GM18858 (cell line): ENCODE results near the gene LRRC36.

Experiments used
- ATAC-seq: cut with Tn5 transposase; IDR thresholded peaks from one replicate; pipeline ENCODE4 v1.9.1; 2021; ENCODE audit not compliant: unreplicated experiment

The LRRC36 gene

GRCh38 chr16:67291461-67291860 is 35.2 kb upstream of the LRRC36 start:
- ATAC-seq, result no peak

DNA sequence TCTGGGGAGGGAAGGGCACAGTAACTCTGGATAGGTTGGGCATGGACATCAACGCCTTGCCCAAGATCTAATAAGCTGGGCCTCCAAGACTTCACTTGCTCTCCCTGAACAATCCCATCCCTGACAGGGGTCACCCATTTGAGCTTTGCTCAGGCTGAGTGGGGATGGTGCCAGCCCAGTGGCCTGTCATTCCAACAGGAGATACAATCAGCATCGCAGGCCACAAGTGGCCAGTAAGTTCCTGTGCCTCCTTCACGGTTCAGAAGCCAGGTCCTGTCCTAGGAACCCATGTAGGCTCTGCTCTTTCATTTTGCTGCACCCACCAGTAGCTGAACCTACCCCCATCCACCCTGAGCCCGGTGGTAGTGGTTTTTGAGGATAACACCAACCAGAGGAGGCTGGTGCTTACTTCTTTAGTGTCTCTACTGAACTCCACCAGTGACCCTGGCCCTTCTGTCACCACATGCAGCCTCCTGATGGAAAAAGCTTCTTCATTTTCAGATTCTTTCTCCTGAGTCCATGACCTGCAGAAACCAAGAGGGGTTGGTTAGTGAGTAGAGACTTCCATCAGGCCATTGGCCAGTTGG is 32.4 kb upstream of the LRRC36 start:
- no peak for ATAC-seq

- no peak for ATAC-seq
These were observed 31.7 kb upstream of the LRRC36 start for GRCh38 chr16:67294938-67295361.

DNA sequence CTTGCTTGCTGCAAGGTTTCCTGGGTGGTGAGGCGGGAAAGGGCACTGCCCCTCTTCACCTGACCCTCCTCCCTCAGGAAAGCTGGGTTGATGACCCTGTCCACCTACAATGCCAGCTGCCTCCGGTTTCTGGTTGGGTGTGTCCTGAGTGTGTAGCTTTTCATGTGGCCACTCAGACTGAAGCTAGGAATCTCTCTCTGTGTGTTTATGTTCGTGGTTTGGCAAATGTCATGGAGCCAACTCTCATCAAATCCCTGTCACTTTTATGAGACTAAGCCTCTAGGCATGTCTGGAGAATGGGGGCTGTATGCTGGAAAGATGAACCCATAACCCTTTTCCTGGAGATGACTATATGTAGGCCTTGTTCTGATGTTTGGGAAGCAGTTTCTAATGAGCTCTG is 30.2 kb upstream of the LRRC36 start:
- ATAC-seq, result no peak

GRCh38 chr16:67298277-67298676 is 28.3 kb upstream of the LRRC36 start:
- ATAC-seq, result no peak

DNA sequence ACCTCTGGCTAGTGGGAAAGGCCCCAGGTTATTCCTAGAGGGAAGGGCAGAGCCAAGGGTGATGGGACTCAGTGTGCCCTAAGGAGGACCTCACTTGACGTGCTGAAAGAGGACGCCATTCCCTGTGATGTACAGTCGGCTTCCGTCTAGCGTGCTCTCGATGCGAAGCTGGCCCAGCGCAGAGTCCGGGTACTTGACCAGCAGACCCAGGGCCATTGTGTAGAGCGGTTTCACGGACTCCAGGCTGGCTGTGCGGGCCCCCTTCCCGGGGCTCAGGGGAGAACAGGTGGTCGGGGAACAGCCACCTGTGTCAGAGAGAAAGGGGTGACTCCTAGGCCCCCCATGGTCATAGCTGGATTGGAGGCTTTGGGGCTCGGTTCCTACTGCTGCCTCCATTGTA is 27.3 kb upstream of the LRRC36 start:
- ATAC-seq, result no peak

DNA sequence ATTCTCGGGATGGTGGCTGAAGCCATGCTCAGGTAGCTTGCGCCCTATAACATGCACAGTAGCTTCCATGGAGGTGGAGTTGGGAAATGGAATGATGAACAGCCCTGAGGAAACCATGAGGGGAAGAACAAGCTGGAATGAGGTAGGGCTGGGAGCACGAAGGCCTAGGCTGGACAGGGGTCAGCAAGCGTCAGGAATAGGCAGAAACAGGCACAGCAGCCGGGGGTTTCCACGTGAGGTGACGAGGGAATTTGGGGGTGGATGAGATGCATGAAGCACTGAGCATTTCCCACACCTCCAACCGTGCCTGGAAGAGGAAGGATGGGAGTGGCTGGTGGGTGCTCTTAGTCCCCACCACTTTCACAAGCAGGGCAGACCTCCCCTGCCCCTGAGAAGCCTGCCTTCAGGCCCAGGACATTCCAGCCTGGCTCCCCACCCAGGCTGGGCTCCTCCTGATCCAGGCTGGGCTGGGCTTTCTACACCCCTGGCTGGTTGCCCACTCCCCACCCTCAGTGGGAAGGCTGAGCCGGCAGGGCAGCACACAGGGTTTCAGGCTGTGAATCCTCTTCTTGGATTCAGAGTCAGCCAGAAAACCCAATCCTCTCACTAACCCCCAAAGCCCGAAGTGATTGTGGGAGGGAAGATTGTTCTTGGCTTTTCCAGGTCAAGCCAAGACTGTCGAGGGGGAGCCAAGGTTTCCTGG is 25.4 kb upstream of the LRRC36 start:
- ATAC-seq, result no peak

GRCh38 chr16:67302076-67302475 is 24.5 kb upstream of the LRRC36 start:
- no peak for ATAC-seq

DNA sequence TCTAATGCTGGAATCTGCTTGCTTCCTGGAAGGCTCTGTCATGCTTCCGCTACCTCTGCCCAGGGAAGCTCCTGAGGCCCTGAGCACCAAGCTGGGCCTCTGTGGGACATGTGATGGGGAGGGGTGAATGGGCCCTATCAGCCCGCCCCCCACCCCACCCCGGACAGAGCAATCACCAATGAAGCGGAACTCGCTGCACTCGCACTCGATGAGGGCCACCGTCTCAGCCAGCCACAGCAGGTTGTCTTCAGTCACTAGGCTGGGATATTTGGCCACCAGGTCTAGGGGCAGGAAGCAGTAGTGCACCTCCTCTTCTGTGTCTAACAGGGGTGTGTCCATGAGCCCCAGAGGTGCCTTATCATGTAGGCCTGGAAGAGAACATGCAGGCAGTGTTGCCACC is 23.6 kb upstream of the LRRC36 start:
- ATAC-seq, result no peak

GRCh38 chr16:67304020-67304419 is 22.6 kb upstream of the LRRC36 start:
- no peak for ATAC-seq

DNA sequence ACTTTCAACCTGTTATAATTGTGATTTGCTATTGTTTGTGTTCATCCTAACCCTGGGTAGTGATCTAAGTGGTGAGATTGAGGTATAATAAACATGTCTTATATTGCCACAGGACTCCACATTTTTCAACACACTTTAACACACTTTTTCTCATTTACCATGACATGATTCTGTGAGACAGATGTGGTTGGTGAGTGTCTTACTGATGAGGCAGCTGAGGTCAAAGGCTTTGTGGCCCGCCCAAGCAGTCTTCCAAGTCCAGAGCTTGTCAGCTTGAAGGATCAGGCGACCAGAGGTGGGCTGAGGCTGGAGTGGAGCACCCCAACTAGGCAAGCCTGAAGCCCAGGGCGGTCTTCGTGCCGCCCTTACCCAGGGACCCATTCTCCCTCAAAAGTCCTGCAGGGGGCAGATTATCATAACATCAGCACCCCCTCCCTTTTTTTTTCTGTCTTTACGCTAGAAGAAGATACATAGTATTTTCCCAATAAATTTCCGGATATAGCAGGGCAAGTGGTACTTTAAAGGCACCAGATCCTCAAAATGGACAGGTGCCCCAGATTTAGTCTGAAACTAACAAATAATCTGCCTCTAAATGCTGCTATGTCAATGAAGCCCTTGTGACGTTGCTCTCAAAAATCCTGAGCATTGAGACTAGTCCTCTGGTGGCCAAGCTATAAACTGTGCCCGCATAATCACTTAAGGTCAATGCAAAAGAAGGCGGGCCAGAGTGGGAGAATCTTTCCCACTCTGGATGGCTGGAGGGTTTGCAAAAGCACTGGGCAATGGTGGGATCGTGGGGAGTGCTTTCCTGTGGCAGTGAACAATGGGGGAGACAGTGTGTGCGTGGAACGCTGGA is 21.2 kb upstream of the LRRC36 start:
- no peak for ATAC-seq

- ATAC-seq, result no peak
These were observed 16.1 kb upstream of the LRRC36 start for GRCh38 chr16:67310561-67310960.

DNA sequence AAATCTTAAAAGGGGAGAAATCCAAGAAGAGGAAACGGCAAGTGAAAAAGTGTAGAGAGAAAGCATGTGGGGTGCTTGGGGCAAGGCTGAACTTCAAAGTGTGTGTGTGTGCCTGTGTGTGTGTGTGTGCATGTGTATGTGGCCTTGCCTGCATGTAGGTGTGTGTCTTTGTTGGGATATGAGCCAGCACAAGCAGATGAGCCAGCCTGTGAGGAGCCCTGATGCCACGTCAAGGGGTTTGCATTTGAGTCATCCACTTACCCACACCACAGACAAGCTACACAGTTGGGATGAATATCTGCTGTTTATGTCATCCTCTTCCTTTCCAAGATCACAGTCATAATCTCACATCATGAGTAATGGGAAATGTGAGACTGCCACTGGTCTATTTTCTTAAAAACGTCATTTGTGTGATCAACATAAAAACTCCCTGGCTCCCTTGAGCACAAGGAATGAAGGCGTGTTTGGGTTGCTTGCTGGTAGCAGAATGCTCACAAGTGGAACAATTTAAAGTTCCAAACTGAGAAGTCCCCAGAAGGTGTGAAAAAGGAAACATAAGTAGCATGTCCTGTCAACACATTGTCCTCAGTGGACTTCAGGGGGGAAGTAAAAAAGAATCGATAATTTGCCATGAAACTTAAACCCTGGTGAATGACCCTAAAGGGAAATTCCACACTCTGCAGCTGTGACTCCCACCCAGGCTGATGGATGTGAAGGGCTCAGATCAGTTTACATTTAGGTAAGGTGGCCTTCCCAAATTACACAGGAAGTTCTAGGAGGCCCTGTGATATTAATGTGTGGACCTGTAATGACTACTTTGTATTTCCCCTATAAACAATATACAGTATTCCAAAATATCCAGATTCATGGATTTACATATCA is 14.8 kb upstream of the LRRC36 start:
- peak; percentile 80 for ATAC-seq

DNA sequence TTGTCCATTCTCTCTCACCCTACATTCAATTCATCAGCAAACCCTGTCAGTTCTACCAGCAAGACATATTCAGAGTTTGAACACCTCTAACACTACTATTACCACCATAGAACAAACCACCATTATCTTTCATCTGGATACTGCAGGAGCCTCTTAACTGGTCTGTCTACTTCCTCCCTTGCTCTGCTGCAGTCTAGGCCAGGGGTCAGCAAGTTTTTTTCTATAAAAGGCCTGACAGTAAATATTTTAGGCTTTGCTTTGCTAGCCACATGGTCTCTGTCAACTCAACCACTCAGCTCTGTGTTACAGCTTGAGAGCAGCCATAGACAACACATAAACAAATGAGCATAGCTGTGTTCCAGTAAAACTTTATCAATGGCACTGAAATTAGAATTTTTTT is 13.9 kb upstream of the LRRC36 start:
- ATAC-seq, result no peak

DNA sequence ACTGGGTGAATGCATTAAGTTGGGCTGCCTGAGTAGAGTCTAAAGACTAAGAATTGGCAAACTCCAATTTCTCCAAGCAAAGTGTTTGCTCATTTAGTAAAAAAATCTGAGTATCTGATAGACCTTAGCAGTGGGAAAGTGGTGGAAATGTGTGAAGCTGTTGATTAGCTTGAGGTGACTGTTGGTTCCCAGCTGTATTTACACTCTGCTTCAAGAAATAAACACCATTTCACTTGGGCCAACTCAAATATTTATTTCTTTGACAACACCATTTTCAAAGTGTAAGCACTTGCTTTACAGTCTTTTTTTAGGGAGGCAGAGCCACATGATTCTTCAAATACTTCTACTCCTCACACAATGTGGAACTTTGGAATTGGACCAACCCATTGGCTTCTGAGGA is 8.8 kb upstream of the LRRC36 start:
- ATAC-seq, result no peak

DNA sequence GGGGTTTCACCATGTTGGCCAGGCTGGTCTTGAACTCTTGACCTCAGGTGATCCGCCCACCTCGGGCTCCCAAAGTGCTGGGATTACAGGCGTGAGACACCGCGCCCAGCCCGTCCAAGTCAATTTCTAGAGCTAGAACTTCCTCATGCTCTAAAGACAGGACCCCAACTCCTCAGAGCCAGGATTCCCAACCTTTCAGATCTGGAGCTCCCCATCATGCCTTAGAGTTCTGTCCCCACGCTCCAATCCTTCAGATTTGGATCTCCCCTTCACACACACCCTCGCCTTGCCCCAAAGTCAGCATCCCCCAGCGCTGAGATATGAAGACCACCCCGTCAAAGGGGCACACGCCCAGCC is 522 bp upstream of the LRRC36 start:
- ATAC-seq, result no peak

DNA sequence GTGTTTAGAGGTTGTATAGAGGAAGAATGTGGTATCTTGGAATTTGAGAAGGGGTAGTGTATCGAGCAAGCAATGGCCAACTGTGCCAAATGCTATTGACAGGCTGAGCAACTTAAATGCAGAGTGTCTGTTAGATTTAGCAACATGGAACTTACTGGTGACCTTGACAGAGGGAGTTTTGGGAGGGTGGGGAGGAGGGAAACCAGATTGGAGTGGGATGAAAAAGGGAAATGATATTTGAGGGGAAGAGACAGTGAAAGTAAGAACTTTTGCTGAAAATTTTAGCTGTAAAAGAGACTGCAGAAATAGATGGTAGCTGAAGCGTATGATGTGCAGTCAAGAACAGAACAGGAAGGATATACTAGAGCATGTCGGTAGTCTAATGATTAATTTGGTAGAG is 1.1 kb downstream of the LRRC36 start:
- ATAC-seq, result no peak

- ATAC-seq, result no peak
These were observed 3.3 kb downstream of the LRRC36 start for GRCh38 chr16:67329901-67330300.

DNA sequence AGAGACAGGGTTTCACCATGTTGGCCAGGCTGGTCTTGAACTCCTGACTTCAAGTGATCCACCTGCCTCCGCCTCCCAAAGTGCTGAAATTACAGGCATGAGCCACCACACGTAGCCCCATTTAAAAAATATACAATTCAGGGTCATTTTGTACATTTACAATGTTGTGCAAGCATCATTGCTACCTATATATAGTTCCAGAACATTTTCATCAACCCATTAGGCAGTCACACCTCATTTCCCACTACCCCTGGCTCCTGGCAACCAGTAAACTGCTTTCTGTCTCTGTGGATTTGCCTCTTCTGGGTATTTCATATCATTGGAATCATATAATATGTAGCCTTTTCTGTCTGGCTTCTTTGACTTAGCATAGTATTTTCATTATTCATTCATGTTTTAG is 6.7 kb downstream of the LRRC36 start:
- no peak for ATAC-seq

DNA sequence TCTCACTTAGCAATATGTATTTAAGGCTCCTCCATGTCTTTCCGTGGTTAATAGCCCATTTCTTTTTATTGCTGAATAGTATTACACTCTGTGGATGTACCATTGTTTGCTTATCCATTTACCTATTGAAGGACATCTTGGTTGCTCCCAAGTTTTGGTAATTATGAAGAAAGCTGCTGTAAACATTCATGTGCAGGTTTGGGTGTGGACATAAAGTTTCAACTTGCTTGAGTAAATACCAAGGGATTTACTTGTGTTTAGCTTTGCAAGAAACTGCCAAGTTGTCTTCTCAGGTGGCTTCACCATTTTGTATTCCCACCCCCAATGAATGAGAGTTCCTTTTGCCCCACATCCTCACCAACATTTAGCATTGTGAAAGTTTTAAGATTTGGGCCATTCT is 9.5 kb downstream of the LRRC36 start:
- ATAC-seq, result no peak

DNA sequence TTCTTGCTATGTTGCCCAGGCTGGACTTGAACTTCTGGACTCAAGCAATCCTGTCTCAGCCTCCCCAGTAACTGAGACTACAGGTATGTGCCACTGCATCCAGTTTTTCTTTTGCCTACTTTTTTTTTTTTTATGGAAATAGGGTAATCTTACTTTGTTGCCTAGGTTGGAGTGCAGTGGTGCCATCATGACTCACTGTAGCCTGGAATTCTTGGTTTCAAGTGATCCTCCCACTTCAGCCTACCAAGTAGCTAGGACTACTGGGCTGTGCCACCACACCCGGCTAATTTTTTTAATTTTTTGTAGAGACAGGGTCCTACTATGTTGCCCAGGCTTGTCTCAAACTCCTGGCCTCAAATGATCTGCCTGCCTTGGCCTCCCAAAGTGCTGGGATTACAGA is 10.0 kb downstream of the LRRC36 start:
- no peak for ATAC-seq
